Lower leg skin (tissue), 3 donors: ENCODE data around the gene OMA1.

Experiments used
- POLR2A ChIP-seq, 2 donors: fragments of 450-650 bp; IDR thresholded peaks; one replicate each; pipeline ENCODE4 v1.6.1; 2016 to 2017; ENCODE audit warnings: antibody characterized with exemption in 2 of 2, mild to moderate bottlenecking in 1 of 2, moderate library complexity in 1 of 2
- TF ChIP-seq, protein P1 (sequence below), 3 donors: fragments of 450-650 bp; IDR thresholded peaks; one replicate each; pipeline ENCODE4 v1.5.1; 2016; ENCODE audit warnings: antibody characterized with exemption in 3 of 3, mild to moderate bottlenecking in 3 of 3, moderate library complexity in 2 of 3

DNA sequence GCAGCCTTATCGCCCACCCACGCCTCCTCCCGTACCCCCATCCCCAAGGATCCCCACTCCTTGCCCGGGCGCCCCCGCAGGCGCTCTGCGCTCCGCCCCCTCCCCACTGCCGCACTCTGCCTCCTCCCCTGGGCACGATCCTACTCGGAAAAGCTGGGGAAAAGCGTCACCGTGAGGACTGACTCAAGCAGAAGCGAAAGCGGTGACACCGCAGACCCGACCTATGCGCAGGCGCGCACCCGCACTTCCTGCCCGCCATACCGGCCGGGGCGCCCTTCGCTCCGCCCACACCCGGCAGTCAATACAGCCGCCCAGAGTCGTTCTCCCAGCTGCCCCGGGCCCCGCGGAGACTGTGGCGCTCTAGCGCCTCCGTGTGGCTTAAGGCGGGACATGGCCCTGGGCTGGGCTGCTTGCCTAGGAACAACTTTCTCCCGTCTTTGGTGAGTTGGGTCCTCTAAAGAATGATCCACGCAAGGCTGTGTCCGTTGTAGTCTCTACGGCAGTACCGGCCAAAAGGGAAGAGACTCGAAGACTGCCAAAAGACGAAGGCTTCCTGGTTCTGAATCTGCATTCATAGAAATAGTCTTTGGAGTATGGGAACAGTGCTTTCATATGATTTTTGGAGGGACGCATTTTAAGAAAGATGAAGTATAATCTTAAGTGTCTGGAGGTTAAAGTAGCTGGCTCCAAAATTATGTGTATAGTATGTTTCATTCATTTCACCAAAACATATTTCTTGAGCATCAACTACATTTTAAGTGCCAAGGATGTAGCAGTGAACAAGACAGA is at the start of gene OMA1:
- TF ChIP-seq, protein P1, sequence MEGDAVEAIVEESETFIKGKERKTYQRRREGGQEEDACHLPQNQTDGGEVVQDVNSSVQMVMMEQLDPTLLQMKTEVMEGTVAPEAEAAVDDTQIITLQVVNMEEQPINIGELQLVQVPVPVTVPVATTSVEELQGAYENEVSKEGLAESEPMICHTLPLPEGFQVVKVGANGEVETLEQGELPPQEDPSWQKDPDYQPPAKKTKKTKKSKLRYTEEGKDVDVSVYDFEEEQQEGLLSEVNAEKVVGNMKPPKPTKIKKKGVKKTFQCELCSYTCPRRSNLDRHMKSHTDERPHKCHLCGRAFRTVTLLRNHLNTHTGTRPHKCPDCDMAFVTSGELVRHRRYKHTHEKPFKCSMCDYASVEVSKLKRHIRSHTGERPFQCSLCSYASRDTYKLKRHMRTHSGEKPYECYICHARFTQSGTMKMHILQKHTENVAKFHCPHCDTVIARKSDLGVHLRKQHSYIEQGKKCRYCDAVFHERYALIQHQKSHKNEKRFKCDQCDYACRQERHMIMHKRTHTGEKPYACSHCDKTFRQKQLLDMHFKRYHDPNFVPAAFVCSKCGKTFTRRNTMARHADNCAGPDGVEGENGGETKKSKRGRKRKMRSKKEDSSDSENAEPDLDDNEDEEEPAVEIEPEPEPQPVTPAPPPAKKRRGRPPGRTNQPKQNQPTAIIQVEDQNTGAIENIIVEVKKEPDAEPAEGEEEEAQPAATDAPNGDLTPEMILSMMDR (IDR thresholded peaks at IDR 0.05), result peak in 2 of 3 donors; percentile 93 to 97
- peak in 1 of 2 donors; percentile 38 for TF ChIP-seq POLR2A (IDR thresholded peaks at IDR 0.05)
